ENCODE results near the gene ADCY7. TPM values are rescaled to one million over a fixed set of nuclear protein-coding genes. Genes with fewer than 3 reads are reported as not detected.

ADCY7 gene
- total RNA-seq, 1 experiment from 2014 or later = 39.2 TPM

DNA sequence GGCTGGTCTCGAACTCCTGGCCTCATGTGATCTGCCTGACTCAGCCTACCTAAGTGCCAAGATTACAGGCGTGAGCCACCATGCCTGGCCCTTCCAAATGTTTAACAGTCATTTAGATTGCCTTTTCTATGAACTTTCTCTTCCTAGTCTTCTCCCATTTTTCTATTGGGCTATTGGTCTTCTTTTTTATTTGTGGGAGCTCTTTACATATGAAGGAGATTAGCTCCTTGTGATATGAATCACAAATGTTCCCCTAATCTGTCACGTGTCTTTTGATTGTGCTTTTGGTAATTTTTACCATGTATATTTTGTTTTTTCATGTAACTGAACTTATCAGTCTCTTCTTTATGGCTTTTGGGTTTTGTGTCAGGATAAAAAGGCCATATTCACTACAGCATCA lies 11.9 kb downstream of the ADCY7 start:
- DNase-seq (ENCODE audit: extremely low read depth, low read depth) = no peak

DNA sequence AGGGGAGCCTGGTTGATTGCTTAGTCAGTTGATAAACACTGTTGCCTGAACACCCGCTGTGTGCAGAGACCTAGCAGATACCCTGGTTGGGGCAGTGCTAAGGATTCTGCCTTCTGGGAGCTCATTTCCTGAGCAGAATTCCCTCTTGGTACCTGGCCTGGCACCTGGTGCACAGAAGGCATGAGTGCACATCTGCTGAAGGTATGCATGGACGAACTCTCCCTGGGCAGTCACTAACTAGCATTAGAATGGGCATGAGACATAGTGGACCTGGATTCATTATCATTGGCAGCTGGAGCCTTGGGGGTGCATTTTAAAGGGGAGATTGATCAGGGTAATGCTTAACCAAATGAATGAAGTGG lies 13.1 kb downstream of the ADCY7 start:
- DNase-seq (ENCODE audit: extremely low read depth, low read depth) = no peak

DNA sequence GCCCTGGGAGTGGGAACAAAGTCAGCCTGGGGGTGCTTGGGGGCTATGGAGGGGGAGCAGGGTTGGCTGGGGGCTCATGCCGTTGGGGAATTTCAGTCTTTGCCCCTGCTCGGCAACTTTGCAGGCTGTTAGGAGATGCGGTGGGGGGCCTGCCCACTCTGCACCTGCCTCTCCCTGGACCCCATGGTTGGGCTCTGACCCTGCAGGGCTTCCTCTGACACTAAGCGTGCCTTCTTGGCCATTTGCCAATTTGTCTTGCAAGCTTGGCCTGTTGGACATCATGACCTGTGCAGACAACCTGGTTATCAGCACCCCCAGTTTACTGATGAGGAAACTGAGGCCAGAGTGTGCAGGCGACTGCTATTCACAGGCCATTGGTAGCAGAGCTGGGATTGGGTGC lies 14.6 kb downstream of the ADCY7 start:
- no peak for DNase-seq (ENCODE audit: extremely low read depth, low read depth)

DNA sequence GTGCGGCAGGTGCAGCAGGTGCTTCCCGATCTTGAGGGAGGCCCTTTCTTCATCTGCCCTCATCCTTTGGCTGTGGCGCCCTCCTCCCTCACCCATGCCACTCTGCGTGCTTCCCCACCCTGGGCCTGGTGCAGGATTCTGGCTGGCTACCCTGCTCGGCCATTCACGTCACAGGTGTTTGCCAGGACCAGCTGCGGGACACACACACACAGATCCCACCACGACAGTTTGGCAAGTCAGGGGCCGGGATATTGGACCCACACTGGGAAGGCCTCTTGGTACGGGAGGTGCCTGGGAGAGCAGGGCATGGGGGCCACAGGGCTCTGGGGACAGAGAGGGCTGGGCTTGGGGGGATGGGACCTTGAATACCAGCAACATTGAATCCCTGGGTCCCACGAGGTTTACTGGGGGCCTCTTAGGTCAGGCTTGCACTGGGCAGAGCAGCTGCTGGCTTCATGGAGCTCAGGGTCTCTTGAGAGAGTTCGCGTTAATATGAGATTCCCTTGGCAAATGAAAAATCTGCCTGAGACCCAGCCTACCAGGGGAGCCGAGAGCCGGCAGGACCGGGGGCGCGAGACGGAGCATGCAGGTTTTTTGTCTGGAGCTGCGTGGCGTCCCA lies 15.1 kb downstream of the ADCY7 start:
- no peak for DNase-seq (ENCODE audit: extremely low read depth, low read depth)

DNA sequence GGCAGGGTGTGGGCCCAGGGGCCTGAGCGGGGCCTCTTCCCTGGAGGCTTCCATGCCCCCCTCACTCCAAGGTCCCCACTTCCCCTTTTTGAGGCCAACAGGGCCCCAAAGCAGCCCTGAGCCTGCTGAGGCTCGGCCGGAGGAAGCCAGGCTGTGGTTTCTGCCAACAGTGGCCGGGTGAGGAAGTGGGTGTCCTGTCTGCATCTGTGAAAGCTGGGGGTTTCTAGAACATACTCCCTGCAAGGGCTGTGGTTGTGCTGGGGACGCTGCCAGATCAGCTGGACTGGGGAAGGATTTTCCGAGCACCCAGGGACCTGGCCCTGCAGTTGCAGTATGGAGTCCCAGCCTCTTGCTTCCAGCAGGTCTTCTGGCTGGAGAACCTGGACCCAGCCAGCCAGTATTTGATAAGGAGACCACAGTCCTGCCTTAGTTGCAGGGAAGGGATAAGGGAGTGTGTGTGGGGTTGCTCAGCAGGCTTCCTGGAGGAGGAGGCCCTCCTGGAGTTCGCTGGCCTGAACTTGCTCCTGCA lies 15.7 kb downstream of the ADCY7 start:
- DNase-seq (ENCODE audit: extremely low read depth, low read depth) = no peak

DNA sequence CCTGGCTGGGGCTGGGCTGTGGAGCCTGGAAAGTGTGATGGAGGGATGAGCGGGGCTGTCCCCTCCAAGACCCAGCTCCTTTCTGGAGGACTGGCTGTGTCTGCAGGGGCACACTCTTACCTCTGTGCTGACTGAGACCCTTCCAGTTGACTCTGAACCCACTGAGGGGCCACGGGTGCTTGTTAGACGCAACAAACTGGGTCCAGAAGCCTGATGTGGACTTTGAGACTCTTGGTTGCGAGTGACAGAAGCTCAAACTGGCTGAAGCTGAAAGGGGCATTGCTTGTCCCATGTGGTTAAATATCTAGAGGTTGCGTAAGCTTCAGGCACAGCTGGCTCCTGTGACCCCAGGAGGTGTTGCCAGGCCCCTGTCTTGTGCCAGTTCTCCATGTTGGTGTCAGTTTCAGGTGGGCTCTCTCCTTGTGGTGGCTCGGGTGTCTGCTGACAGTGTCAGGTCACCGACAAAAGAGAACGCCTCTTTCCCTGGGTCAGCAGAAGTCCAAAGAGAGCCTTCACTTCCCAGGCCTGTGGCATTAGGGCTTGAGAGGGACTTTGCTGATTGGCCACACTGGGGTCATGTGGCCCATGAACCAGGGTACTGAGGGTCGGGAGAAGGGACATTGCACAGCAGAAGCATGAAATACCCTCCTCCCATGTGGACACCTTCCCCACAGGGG lies 16.7 kb downstream of the ADCY7 start:
- DNase-seq (ENCODE audit: extremely low read depth, low read depth) = no peak

DNA sequence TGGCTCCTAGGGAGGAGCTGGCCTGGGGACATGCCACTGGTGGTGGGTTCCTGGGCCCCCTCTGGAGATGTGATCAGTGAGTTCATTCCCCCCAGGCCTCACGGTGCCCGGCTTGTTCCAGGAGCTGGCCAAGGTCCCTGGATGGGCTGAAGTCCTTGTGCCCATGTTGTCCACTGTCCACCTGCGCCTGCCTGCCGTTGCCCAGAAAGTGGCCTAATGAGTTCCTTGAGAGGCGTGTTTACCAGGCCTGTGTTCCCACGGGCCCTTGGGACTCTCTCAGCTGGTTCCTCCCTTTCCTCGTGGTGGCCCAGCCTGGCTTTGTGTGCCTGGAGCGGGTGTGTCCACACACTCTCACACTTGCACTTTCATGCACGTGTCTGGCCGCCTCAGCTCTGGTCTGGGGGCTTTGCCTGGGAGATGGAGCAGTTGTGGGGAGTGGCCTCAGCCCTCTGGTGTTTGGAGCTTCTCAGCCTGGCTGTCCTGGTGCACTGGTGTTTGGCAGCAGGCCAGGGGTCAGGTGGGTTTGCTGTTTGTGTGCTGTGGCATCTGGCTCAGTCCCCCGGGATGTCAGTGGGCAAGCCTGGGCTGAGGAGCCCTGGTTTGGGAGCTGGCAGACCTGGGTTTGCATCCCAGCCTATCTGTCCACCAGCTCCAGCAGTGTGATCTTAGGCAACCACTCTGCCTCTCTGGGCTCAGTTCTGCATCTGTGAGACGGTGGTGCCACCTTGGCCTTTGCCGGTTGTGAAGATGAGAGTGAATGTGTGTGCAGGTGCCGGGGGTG lies 18.0 kb downstream of the ADCY7 start:
- no peak for DNase-seq (ENCODE audit: extremely low read depth, low read depth)

DNA sequence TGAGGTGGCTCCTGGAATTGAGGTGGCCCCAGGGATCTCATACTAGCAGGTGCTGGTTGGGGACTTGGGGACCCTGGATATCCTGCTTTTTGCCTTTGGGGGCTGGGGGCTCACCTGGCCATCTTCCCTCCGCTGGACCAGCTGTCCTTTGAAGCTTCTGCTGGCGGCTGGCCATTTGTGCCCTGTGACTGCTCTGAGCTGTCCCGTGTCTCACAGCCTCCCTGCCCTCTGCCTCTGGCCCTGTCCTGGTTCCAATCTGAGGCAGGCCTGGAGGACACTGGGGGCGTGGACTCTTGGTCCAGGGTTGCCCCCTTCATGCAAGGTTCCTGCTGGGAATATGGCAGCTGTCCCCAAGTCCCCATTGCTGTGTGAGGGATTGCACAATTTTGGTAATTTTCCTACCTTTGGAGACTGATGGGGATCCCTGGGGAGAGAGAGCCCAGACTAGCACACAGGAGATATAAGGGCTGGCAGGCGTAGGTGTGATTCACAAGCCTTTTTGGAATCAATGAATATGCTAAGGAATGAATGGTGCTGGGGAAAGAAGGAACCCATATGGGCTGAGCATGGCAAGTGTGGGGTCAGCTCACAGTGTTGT lies 19.2 kb downstream of the ADCY7 start:
- no peak for DNase-seq (ENCODE audit: extremely low read depth, low read depth)

DNA sequence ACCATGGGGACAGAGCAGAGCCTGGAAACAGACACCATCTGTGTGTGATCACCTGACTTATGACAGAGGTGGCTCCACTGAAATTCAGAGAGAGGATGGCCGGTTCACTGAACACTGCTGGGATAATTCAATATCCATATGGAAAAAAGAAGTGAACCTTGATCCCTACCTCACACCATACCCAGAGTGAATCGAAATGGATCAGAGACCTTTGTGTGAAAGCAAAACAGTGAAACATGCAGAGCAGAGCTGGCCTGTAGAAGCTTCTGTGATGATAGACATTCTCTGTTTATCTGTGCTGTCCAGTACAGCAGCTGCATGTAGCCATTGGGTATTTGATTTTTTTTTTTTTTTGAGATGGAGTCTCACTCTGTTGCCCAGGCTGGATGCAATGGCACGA lies 20.3 kb downstream of the ADCY7 start:
- no peak for DNase-seq (ENCODE audit: extremely low read depth, low read depth)

DNA sequence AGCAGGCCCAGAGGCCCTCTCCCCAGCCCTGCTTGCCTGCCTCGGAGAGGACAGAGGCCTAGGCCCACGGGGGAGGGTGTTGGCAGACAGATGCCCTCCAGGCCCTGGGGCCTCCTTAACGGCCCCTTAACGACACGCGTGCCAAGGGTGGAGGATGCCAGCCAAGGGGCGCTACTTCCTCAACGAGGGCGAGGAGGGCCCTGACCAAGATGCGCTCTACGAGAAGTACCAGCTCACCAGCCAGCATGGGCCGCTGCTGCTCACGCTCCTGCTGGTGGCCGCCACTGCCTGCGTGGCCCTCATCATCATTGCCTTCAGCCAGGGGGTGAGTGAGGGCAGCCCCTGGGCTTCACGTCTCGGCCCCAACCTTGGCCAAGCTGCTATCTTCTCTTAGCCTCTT lies 21.7 kb downstream of the ADCY7 start:
- no peak for DNase-seq (ENCODE audit: extremely low read depth, low read depth)

DNA sequence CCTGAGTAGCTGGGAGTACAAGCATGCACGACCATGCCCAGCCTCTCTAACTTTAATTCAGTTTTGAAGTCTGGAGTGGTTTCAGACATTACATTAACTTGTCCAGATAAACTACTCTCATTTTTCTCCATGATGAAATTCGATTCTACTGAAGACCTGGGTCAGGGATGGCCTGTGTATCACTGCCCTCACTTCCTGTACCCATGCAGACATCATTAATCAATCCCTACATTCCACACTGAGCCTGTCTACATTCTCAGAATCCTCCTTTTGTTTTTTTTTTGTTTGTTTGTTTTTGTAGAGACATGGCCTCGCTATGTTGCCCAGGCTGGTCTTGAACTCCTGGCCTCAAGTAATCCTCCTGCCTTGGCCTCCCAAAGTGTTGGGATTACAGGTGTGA lies 22.6 kb downstream of the ADCY7 start:
- no peak for DNase-seq (ENCODE audit: extremely low read depth, low read depth)

DNA sequence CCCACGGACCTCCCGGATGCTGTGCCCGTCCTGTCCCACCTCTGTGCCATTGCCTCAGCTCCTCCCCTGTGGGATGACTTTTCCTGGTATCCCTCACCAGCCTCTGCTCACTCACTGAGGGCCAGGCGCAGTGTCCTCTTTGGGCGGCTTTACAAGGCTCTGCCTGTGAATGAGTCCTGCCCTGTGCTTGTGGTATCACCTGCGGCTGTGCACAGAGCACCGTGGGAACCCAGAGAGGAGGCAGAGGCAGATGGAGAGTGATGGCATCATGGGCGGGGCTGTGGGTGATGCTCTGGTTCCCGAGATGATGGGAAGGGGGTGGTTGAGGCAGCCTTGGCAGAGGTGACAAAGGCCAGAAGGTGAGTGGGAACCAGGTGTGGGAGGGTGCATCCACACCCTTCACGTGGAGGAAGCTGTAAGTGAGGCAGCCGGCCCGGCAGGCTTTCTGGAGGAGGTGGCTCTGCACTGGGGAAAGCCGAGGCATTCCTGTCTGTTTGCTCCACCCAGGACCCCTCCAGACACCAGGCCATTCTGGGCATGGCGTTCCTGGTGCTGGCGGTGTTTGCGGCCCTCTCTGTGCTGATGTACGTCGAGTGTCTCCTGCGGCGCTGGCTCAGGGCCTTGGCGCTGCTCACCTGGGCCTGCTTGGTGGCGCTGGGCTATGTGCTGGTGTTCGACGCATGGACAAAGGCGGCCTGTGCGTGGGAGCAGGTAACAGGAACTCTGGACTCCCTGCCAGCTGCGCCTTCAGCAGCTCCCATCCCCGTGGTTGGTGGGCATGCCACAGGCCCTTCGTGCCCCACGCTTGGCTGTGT lies 23.8 kb downstream of the ADCY7 start:
- no peak for DNase-seq (ENCODE audit: extremely low read depth, low read depth)

DNA sequence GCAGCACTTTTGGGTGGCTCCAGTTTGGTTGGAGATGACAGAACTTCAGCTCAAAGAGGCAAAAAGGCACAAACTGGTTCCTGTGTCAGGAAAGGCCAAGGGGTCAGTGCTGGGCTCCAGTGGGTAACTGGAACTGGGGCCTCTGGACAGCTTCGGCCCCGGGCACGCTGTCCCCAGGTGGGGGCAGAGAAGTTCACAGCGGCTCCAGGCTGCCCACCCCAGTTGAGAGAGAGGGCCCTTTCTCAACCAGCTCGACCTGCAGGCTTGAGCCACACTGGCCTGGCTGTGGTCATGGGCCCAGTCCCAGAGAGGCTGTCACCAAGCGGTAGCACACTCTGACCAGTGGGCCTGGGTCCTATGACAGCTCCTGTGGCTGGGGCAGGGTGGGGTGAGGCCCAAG lies 24.5 kb downstream of the ADCY7 start:
- no peak for DNase-seq (ENCODE audit: extremely low read depth, low read depth)

DNA sequence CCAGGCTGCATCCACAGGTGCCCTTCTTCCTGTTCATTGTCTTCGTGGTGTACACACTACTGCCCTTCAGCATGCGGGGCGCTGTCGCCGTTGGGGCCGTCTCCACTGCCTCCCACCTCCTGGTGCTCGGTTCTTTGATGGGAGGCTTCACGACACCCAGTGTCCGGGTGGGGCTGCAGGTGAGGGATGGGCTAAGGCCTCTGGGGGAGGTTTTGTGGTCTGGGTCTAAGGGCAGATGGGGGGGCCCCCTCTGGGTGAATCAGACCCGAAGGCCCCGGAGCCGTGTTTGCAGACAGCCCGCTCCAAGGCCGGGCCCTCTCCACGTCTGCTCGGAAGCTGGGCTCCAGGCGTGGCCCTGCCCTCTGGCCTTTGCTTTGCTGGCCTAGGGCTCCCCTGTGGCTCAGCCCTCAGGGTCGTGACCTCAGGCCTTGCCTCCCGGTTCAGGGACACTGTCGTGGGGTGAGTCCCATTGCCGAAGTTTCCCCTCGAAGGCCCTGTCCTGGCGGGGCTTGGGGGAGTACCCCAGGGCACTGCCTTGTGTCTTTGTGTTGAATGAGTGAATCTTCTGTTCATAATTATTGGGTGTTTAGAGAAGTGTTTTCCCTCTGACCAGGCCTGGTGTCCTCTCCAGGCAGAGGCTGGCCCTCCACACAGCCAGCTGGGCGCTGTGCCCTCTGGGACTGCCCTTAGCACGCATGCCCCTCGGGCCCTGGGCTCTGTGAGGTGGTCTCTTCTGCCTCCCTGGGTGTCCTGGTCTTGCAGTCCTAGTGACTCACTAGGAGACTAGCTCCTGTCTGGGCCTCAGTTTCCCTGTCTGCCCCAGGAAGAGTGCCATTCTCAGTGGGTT lies 25.6 kb downstream of the ADCY7 start:
- no peak for DNase-seq (ENCODE audit: extremely low read depth, low read depth)

DNA sequence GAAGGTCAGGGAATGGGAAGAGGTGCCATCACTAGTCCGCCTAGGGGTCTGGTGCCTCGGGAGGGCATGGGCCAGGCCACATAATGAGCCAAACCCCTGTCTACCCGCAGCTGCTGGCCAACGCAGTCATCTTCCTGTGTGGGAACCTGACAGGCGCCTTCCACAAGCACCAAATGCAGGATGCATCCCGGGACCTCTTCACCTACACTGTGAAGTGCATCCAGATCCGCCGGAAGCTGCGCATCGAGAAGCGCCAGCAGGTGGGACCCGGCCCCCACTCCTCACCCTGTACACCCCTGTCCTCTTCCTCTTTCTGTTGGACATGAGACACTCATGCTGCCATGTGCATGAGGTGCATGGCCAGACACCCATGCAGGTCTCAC lies 26.2 kb downstream of the ADCY7 start:
- DNase-seq (ENCODE audit: extremely low read depth, low read depth) = no peak

DNA sequence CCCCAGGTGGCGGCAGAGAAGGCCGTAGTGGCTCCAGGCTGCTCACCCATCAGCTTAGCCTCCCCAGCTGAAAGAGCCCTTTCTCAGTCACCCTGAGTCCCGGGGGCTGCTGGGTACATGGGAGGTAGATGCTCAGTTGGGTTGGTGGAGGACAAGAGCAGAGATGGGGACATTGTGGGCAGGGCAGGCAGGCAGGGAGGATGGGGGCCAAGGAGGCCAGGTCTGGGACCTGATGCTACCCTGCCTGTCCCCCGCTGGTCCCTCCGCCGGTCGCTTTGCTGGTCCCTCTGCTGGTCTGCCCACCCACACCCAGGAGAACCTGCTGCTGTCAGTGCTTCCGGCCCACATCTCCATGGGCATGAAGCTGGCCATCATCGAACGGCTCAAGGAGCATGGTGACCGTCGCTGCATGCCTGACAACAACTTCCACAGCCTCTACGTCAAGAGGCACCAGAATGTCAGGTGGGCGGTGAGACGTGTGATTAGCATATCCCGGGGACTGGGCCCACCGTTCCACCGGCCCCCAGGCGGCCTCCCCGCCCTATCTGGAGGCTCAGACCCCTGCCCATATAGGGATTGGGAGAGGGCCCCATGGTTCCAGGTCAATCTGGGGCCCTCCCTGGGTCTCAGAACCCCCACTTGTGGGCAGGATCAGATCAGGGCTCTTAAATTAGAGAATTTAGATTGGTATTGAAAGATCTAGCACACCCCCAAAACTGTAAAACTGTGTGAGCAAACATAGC lies 26.9 kb downstream of the ADCY7 start:
- DNase-seq (ENCODE audit: extremely low read depth, low read depth) = no peak

DNA sequence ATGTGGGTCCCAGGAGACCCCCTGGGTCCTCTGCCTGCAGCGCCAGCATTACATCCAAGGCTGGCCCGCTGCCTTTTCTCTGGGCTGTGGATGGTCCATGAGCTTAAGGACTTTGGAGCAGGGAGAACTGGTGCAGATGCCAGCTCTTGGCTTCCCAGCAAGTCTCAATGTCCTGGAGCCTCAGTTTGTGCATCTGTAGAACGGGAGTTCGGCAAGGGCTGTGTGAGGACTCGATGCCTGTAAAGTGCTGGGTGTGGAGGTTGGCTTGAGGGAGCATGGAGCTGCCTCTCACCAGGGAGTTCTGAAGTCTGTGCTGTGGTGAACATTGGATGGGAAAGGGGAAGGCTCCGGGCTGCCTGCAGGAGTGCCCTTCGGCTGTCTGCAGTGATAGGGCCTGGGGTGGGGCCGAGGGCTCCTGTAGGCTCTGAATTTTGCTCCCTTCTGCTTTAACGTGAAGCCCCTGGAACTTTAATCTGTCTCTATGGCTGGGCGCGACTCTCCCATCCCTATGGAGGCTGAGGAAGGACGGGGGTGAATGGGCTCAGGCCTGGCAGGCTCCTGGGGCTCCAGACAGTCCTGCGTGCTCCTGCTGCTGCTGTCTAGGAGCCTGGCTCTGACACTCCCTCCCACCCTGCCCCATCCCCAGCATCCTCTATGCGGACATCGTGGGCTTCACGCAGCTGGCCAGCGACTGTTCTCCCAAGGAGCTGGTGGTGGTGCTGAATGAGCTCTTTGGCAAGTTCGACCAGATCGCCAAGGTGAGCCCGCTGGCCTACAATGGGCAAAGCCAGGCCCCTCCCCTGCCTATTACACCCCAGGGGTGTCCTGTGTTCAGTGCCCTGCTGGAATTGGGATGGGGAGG lies 27.9 kb downstream of the ADCY7 start:
- DNase-seq (ENCODE audit: extremely low read depth, low read depth) = no peak

DNA sequence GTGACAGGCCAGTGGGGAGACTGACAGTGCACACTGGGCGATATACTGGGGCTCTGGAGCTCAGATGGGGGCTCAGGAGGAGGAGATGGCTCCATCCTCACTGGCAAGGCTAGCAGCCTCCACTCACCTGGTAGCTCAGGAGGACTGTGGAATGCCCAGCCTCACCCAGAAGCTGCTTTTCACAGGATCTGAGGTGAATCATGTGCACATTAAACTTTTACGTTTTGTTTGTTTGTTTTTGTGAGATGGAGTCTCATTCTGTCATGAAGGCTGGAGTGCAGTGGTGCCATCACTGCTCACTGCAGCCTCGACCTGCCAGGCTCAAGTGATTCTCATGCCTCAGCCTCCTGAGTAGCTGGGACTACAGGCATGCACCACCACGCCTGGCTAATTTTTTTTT lies 28.6 kb downstream of the ADCY7 start:
- no peak for DNase-seq (ENCODE audit: extremely low read depth, low read depth)
